Ishikawa (cell line): Measurements from ENCODE around the gene THUMPD1.

Experiments used
- CEBPB ChIP-seq: IDR thresholded peaks from 2 replicates; pipeline ENCODE4 v1.6.1; 2012
- CREB1 ChIP-seq: IDR thresholded peaks from 2 replicates; pipeline ENCODE4 v1.6.1; 2012; ENCODE audit warnings: low read depth
- EGR1 ChIP-seq: IDR thresholded peaks from 2 replicates; pipeline ENCODE4 v1.6.1; 2012
- EP300 ChIP-seq: IDR thresholded peaks from 2 replicates; pipeline ENCODE4 v1.6.1; 2012; ENCODE audit warnings: borderline replicate concordance
- FOXM1 ChIP-seq: IDR thresholded peaks from 2 replicates; pipeline ENCODE4 v1.6.1; 2012; ENCODE audit warnings: low read depth, borderline replicate concordance
- MAX ChIP-seq: IDR thresholded peaks from 2 replicates; pipeline ENCODE4 v1.6.1; 2012
- NFIC ChIP-seq: IDR thresholded peaks from 2 replicates; pipeline ENCODE4 v1.6.1; 2012
- RAD21 ChIP-seq: IDR thresholded peaks from 2 replicates; pipeline ENCODE4 v1.6.1; 2012; ENCODE audit warnings: low read depth
- REST ChIP-seq: IDR thresholded peaks from 2 replicates; pipeline ENCODE4 v1.6.1; 2012; ENCODE audit warnings: low read depth, mild to moderate bottlenecking
- TAF1 ChIP-seq: IDR thresholded peaks from 2 replicates; pipeline ENCODE4 v1.6.1; 2012; ENCODE audit warnings: low read depth, mild to moderate bottlenecking
- TCF12 ChIP-seq: IDR thresholded peaks from 2 replicates; pipeline ENCODE4 v1.6.1; 2012; ENCODE audit warnings: low read depth
- TEAD4 ChIP-seq: IDR thresholded peaks from 2 replicates; pipeline ENCODE4 v1.6.1; 2012
- USF1 ChIP-seq: IDR thresholded peaks from 2 replicates; pipeline ENCODE4 v1.6.1; 2012
- YY1 ChIP-seq: IDR thresholded peaks from 2 replicates; pipeline ENCODE4 v1.6.1; 2012; ENCODE audit warnings: low read depth
- ZBTB7A ChIP-seq: IDR thresholded peaks from 2 replicates; pipeline ENCODE4 v1.6.1; 2012; ENCODE audit warnings: low read depth

The THUMPD1 gene

DNA sequence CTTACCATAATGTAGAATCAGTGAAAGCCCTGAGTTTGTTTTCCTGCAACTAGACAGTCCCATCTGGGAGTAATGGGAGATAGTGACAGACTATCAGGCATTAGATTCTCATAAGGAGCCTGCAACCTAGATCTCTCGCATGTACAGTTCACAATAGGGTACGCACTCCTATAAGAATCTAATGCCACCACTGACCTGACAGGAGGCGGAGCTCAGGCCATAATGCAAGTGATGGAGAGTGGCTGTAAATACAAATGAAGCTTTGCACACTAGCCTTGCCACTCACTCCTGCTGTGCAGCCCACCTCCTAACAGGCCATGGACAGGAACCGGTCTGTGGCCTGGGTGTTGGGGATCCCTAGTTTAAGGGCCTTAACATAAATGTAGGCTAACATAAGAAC, 21.4 kb downstream of the THUMPD1 start:
- TF ChIP-seq TCF12 (no peak), CREB1 (no peak), TEAD4 (no peak), TAF1 (no peak), YY1 (no peak), RAD21 (no peak)

DNA sequence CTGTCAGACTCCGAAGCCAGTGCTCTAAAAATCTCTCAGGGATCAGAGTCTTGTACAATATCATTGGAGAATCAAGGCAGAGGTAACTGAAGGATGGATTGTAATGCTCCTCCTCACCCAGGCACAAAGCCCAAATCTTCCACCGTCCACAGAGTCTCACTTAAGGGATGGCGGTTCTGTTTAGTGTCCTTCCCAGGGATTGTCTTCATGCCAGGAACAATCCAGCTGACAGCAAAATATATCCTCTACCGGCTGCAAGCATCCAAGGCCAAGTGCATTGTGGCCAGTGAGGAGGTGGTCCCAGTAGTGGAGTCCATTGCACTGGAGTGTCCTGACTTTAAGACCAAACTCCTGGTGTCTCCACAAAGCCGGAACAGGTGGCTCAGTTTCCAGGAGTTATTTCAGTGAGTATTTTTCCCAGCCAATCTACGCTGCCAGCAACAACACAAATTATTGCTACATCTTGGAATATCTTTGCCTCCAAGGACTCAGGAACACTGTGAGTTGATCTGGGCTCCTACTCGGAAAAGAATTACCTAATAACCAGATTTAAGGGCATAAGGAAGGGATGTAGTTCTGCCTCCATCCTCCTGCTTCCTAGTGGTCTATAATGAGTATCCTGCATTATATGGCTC, 30.2 kb downstream of the THUMPD1 start:
- TF ChIP-seq ZBTB7A (no peak), MAX (no peak), TAF1 (no peak), RAD21 (no peak), EGR1 (no peak), NFIC (no peak), EP300 (no peak)

DNA sequence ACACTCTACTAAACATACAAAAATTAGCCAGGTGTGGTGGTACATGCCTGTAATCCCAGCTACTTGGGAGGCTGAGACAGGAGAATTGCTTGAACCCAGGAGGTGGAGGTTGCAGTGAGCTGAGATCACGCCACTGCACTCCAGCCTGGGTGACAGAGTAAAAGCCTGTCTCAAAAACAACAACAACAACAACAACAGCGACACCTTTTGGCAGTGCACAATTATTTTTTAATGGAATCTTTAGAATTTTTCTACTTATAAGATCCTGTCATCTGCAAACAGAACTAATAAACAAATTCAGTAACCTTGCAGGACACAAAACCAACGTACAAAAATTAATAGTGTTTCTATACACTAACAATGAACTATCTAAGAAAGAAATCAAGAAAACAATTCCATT, 33.5 kb downstream of the THUMPD1 start:
- peak; percentile 77 for TF ChIP-seq RAD21

- no peak for TF ChIP-seq TEAD4
- TF ChIP-seq TAF1: no peak
- TF ChIP-seq USF1: no peak
Measured at GRCh38 chr16:20707461-20707860, 34.2 kb downstream of the THUMPD1 start.

DNA sequence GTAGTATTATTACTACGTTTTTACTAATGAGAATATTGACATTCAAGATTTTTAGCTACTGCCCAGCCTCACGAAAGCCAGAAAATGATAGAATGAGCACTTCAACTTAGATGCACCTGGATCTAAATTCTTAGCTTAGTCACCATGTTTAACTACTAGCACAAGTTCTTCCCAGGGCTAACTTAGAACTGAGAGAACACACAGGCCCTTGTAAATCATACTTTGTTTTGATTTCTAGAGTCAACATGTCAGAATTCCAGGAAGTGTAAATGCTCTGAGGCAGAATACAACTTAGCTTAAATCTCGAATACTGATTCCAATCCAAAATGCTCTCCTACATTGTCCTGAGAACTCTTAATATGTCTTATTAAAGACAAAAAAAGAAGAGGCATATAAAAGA, 37.3 kb downstream of the THUMPD1 start:
- TF ChIP-seq TEAD4 (no peak), CEBPB (no peak), CREB1 (no peak)

DNA sequence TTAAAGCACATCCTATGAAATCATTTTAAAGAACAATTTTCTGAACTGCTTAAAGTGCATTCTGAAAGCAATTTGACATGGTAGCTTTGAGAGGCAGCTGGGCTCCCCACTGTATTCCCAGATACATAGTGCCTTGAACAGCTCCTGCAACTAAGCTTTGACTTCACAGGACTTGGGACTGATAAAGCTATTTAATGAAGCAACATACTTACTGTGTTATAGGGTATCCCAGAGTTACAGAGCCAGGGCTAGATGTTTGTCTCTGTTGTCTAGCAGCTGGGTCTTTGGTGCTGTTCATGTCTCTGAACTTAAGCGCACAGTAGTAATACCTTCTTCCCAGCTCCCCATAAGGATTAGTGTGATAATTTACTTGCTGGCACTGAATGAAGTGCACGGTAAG, 45.0 kb downstream of the THUMPD1 start:
- TF ChIP-seq REST (no peak), TEAD4 (no peak), CREB1 (no peak), USF1 (no peak), ZBTB7A (no peak), EP300 (no peak), EGR1 (no peak), TCF12 (no peak), NFIC (no peak), FOXM1 (no peak), MAX (no peak), RAD21 (no peak), TAF1 (no peak), CEBPB (no peak), YY1 (no peak)

GRCh38 chr16:20695024-20695423, 46.6 kb downstream of the THUMPD1 start:
- TF ChIP-seq CEBPB (no peak), ZBTB7A (no peak), MAX (no peak), YY1 (no peak), TCF12 (no peak), CREB1 (no peak), FOXM1 (no peak)

DNA sequence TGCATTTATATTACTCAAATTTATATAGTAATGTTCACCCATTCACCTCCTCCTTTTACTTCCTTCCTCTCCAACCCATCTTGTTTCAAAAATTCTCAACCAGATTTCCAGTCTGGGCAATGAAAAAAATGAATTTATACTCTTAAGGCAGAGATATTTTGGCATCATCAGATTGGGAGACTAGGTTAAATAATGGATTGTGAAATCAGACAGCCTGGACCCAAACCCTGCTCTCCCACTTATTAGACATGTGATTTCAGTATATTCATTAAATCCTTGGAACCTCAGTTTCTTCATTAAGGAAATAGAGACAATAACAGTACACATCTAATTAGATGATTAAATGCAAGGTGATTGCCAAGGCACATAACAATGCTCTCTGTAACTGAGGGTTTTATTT, 52.0 kb downstream of the THUMPD1 start:
- TF ChIP-seq NFIC (no peak), ZBTB7A (no peak)

DNA sequence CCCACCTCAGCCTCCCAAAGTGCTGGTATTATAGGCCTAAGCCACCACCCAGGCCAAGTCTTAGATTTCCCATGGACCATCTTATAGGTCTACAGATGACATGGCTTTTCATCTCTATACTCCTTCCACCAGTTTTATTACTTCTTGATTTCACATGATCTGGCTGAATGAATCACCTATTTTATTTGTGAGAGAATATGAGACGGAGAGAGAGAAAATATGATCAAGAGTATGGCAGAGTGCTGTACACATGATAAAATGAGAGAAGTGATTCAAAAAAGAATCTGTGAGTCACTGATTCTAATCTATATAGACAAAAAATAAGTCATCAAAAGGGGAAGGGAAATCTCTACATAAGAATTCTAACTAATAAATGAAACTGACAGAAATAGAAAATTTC, 57.8 kb downstream of the THUMPD1 start:
- no peak for TF ChIP-seq TCF12
- no peak for TF ChIP-seq TAF1
- no peak for TF ChIP-seq TEAD4
- TF ChIP-seq MAX: no peak
- no peak for TF ChIP-seq CEBPB
- no peak for TF ChIP-seq CREB1
- no peak for TF ChIP-seq YY1
- no peak for TF ChIP-seq ZBTB7A
- TF ChIP-seq RAD21: no peak
- TF ChIP-seq FOXM1: no peak
- no peak for TF ChIP-seq NFIC
- TF ChIP-seq REST: no peak
- no peak for TF ChIP-seq EP300
- TF ChIP-seq USF1: no peak
- no peak for TF ChIP-seq EGR1
